ENCODE data around the gene OR5D16.

The OR5D16 gene

DNA sequence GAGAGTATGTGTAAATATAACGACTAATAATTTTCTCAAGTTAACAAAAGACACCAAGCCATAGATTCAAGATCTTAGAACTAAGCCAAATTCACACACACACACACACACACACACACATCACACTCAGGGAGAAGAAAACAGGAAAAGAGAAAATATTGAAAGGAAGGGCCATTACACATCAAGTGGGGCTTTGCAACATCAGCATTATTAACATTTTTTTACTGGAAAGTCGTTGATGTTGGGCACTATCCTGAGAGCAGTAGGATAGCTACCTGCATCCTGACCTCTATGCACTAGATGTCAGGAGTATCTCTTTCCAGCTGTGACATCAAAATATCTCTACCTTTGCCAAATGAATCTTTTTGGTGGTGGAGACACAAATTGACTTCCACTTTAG lies 8.9 kb downstream of the OR5D16 start:
- no peak overlapping the region for H3K14ac ChIP-seq (ENCODE audit: low read length)
- no peak overlapping the region for H3K4me2 ChIP-seq (ENCODE audit: insufficient read depth, low read length, poor library complexity, severe bottlenecking)
- WGBS, 2 donors (ENCODE audit: extremely low coverage in 2 of 2, insufficient read length in 2 of 2, insufficient replicate concordance in 1 of 2), result no CpG with 5 or more reads among the region's 2 CpGs

GRCh38 chr11:55849037-55849436 lies 10.5 kb downstream of the OR5D16 start:
- H2AK5ac ChIP-seq (ENCODE audit: low read depth, low read length), result no peak overlapping the region
- no peak overlapping the region for H3K9ac ChIP-seq (ENCODE audit: low read depth, low read length, poor library complexity)
- no peak overlapping the region for H4K8ac ChIP-seq (ENCODE audit: low read depth, low read length)
- H3K9me3 ChIP-seq (replicated peaks in 1 of 2; ENCODE audit: control insufficient read depth in 2 of 2, insufficient read depth in 1 of 2, low read depth in 1 of 2, low read length in 2 of 2), result peaks cover 0 to 2% of the 10 kb centered on the region in 2 donors
- H2BK120ac ChIP-seq (ENCODE audit: low read depth, low read length), result no peak overlapping the region
- H3K4ac ChIP-seq (ENCODE audit: low read length), result no peak overlapping the region
- no peak overlapping the region for H3K18ac ChIP-seq (ENCODE audit: low read length)
- no peak overlapping the region for H4K91ac ChIP-seq (ENCODE audit: low read depth, low read length, poor library complexity)
- H3K79me1 ChIP-seq (ENCODE audit: low read depth, low read length), result no peaks in the 10 kb centered on the region
- H2BK15ac ChIP-seq (ENCODE audit: low read length), result no peak overlapping the region
- H2AFZ ChIP-seq (ENCODE audit: low read length), result no peak overlapping the region
- no peak overlapping the region for H2BK12ac ChIP-seq (ENCODE audit: low read length)
- no peaks in the 10 kb centered on the region for H3K4me1 ChIP-seq (ENCODE audit: control insufficient read depth in 2 of 2, insufficient read depth in 1 of 2, low read depth in 1 of 2, low read length in 2 of 2)
- DNase-seq (ENCODE audit: low spot score), result no peak
- H3K14ac ChIP-seq (ENCODE audit: low read length), result no peak overlapping the region
- H3K4me3 ChIP-seq (ENCODE audit: low read length in 2 of 2), result no peak overlapping the region
- no peaks in the 10 kb centered on the region for H3K27me3 ChIP-seq (ENCODE audit: control insufficient read depth in 3 of 3, insufficient read depth in 3 of 3, low read depth in 1 of 3, low read length in 3 of 3)
- H3K36me3 ChIP-seq (replicated peaks in 1 of 2; ENCODE audit: control insufficient read depth in 2 of 2, insufficient read depth in 2 of 2, low read length in 2 of 2), result no peaks in the 10 kb centered on the region
- H3K23ac ChIP-seq (ENCODE audit: low read depth, low read length, poor library complexity), result no peak overlapping the region
- H2BK5ac ChIP-seq (ENCODE audit: low read length), result no peak overlapping the region
- H3K4me2 ChIP-seq (ENCODE audit: insufficient read depth, low read length, poor library complexity, severe bottlenecking), result no peak overlapping the region
- no peak overlapping the region for H3K27ac ChIP-seq (replicated peaks; ENCODE audit: low read length)

More for the DNA sequence above, 8.9 kb downstream of the OR5D16 start:
- H3K79me1 ChIP-seq (ENCODE audit: low read depth, low read length), result no peaks in the 10 kb centered on the region
- H4K91ac ChIP-seq (ENCODE audit: low read depth, low read length, poor library complexity), result no peak overlapping the region
- no peak overlapping the region for H2BK15ac ChIP-seq (ENCODE audit: low read length)
- H3K36me3 ChIP-seq (replicated peaks in 1 of 2; ENCODE audit: control insufficient read depth in 2 of 2, insufficient read depth in 2 of 2, low read length in 2 of 2), result no peaks in the 10 kb centered on the region
- H3K9ac ChIP-seq (ENCODE audit: low read depth, low read length, poor library complexity), result no peak overlapping the region
- H2BK120ac ChIP-seq (ENCODE audit: low read depth, low read length), result no peak overlapping the region
- no peak overlapping the region for H3K18ac ChIP-seq (ENCODE audit: low read length)
- no peaks in the 10 kb centered on the region for H3K4me1 ChIP-seq (ENCODE audit: control insufficient read depth in 2 of 2, insufficient read depth in 1 of 2, low read depth in 1 of 2, low read length in 2 of 2)
- peaks cover 0 to 2% of the 10 kb centered on the region in 2 donors for H3K9me3 ChIP-seq (replicated peaks in 1 of 2; ENCODE audit: control insufficient read depth in 2 of 2, insufficient read depth in 1 of 2, low read depth in 1 of 2, low read length in 2 of 2)
- H2AK5ac ChIP-seq (ENCODE audit: low read depth, low read length), result no peak overlapping the region
- H2BK12ac ChIP-seq (ENCODE audit: low read length), result no peak overlapping the region
- H2AFZ ChIP-seq (ENCODE audit: low read length), result no peak overlapping the region
- H3K23ac ChIP-seq (ENCODE audit: low read depth, low read length, poor library complexity), result no peak overlapping the region
- no peak overlapping the region for H3K4me3 ChIP-seq (ENCODE audit: low read length in 2 of 2)
- DNase-seq (ENCODE audit: low spot score), result no peak
- H3K4ac ChIP-seq (ENCODE audit: low read length), result no peak overlapping the region
- H3K27ac ChIP-seq (replicated peaks; ENCODE audit: low read length), result no peak overlapping the region
- H4K8ac ChIP-seq (ENCODE audit: low read depth, low read length), result no peak overlapping the region
- H3K27me3 ChIP-seq (ENCODE audit: control insufficient read depth in 3 of 3, insufficient read depth in 3 of 3, low read depth in 1 of 3, low read length in 3 of 3), result no peaks in the 10 kb centered on the region
- H2BK5ac ChIP-seq (ENCODE audit: low read length), result no peak overlapping the region

DNA sequence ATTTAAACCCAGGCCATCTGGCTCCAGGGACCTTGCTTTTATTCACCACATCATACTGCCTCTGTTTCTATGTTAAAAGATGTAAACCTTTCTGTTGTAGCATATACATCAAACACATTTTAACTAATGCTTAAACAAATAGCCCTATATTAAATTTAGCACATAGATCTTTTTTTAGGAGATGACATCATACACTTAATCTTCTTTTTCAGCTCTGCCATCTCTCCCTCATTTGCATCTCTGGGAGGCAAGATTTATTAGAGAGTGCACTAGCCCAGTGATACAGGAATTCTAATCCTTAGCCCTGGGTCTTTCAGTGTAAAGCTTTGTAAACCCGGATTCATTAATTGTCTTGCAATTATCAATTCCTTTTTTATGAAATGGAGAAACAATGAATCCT lies 13.6 kb downstream of the OR5D16 start:
- Histone ChIP-seq H3K18ac (ENCODE audit: low read length) (no peak overlapping the region), H3K4me2 (ENCODE audit: insufficient read depth, low read length, poor library complexity, severe bottlenecking) (no peak overlapping the region), H2AK5ac (ENCODE audit: low read depth, low read length) (no peak overlapping the region), H3K9ac (ENCODE audit: low read depth, low read length, poor library complexity) (no peak overlapping the region), H4K8ac (ENCODE audit: low read depth, low read length) (no peak overlapping the region), H3K4ac (ENCODE audit: low read length) (no peak overlapping the region), H3K27ac (replicated peaks; ENCODE audit: low read length) (no peak overlapping the region), H3K36me3 (replicated peaks in 1 of 2; ENCODE audit: control insufficient read depth in 2 of 2, insufficient read depth in 2 of 2, low read length in 2 of 2) (no peaks in the 10 kb centered on the region), H3K14ac (ENCODE audit: low read length) (no peak overlapping the region), H3K27me3 (ENCODE audit: control insufficient read depth in 3 of 3, insufficient read depth in 3 of 3, low read depth in 1 of 3, low read length in 3 of 3) (no peaks in the 10 kb centered on the region), H4K91ac (ENCODE audit: low read depth, low read length, poor library complexity) (no peak overlapping the region), H3K4me3 (ENCODE audit: low read length in 2 of 2) (no peak overlapping the region), H2BK15ac (ENCODE audit: low read length) (no peak overlapping the region), H2BK5ac (ENCODE audit: low read length) (no peak overlapping the region), H3K9me3 (replicated peaks in 1 of 2; ENCODE audit: control insufficient read depth in 2 of 2, insufficient read depth in 1 of 2, low read depth in 1 of 2, low read length in 2 of 2) (peaks cover 0 to 5% of the 10 kb centered on the region in 2 donors), H2BK120ac (ENCODE audit: low read depth, low read length) (no peak overlapping the region), H2AFZ (ENCODE audit: low read length) (no peak overlapping the region), H3K79me1 (ENCODE audit: low read depth, low read length) (no peaks in the 10 kb centered on the region), H3K4me1 (ENCODE audit: control insufficient read depth in 2 of 2, insufficient read depth in 1 of 2, low read depth in 1 of 2, low read length in 2 of 2) (no peaks in the 10 kb centered on the region), H3K23ac (ENCODE audit: low read depth, low read length, poor library complexity) (no peak overlapping the region), H2BK12ac (ENCODE audit: low read length) (no peak overlapping the region)
- no CpG with 5 or more reads among the region's 1 CpG for WGBS, 2 donors (ENCODE audit: extremely low coverage in 2 of 2, insufficient read length in 2 of 2, insufficient replicate concordance in 1 of 2)
- DNase-seq (ENCODE audit: low spot score), result no peak

DNA sequence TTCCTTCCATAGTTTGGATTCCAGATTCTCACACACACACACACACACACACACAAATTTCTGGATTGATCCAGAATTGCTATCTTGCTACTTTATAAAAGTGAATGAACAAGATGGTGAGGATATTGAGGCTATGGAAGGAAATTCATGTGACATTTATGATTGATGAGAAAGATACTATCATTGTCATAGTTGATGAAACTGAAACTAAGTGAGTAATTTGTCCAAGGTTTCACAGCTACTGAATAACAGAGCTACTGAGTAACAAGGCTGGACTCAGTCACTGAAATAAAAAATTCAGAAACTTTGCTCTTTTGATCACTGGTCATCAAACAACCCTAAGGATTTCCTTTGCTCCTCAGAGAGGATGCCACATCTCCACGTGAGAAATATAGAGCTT lies 16.2 kb downstream of the OR5D16 start:
- H3K36me3 ChIP-seq (replicated peaks in 1 of 2; ENCODE audit: control insufficient read depth in 2 of 2, insufficient read depth in 2 of 2, low read length in 2 of 2), result no peaks in the 10 kb centered on the region
- no peak overlapping the region for H3K23ac ChIP-seq (ENCODE audit: low read depth, low read length, poor library complexity)
- H3K4me2 ChIP-seq (ENCODE audit: insufficient read depth, low read length, poor library complexity, severe bottlenecking), result no peak overlapping the region
- no peaks in the 10 kb centered on the region for H3K27me3 ChIP-seq (ENCODE audit: control insufficient read depth in 3 of 3, insufficient read depth in 3 of 3, low read depth in 1 of 3, low read length in 3 of 3)
- no peak overlapping the region for H2BK120ac ChIP-seq (ENCODE audit: low read depth, low read length)
- H2BK5ac ChIP-seq (ENCODE audit: low read length), result no peak overlapping the region
- H3K4me3 ChIP-seq (ENCODE audit: low read length in 2 of 2), result no peak overlapping the region
- H2BK12ac ChIP-seq (ENCODE audit: low read length), result no peak overlapping the region
- H3K9ac ChIP-seq (ENCODE audit: low read depth, low read length, poor library complexity), result no peak overlapping the region
- no CpG with 5 or more reads among the region's 1 CpG for WGBS, 2 donors (ENCODE audit: extremely low coverage in 2 of 2, insufficient read length in 2 of 2, insufficient replicate concordance in 1 of 2)
- no peak overlapping the region for H3K4ac ChIP-seq (ENCODE audit: low read length)
- H3K79me1 ChIP-seq (ENCODE audit: low read depth, low read length), result no peaks in the 10 kb centered on the region
- no peak overlapping the region for H2AK5ac ChIP-seq (ENCODE audit: low read depth, low read length)
- no peak overlapping the region for H3K27ac ChIP-seq (replicated peaks; ENCODE audit: low read length)
- peaks cover 0 to 5% of the 10 kb centered on the region in 2 donors for H3K9me3 ChIP-seq (replicated peaks in 1 of 2; ENCODE audit: control insufficient read depth in 2 of 2, insufficient read depth in 1 of 2, low read depth in 1 of 2, low read length in 2 of 2)
- no peak overlapping the region for H3K14ac ChIP-seq (ENCODE audit: low read length)
- no peaks in the 10 kb centered on the region for H3K4me1 ChIP-seq (ENCODE audit: control insufficient read depth in 2 of 2, insufficient read depth in 1 of 2, low read depth in 1 of 2, low read length in 2 of 2)
- H4K8ac ChIP-seq (ENCODE audit: low read depth, low read length), result no peak overlapping the region
- no peak overlapping the region for H4K91ac ChIP-seq (ENCODE audit: low read depth, low read length, poor library complexity)
- H2BK15ac ChIP-seq (ENCODE audit: low read length), result no peak overlapping the region
- no peak for DNase-seq (ENCODE audit: low spot score)
- H3K18ac ChIP-seq (ENCODE audit: low read length), result no peak overlapping the region
- no peak overlapping the region for H2AFZ ChIP-seq (ENCODE audit: low read length)
